Right renal cortex interstitium (tissue), 3 donors: Measurements from ENCODE around the gene MSI1. TPM values are rescaled to one million over a fixed set of nuclear protein-coding genes. Genes with fewer than 3 reads are reported as not detected.

Experiments
- DNase-seq, 3 donors: peaks; one replicate each; pipeline ENCODE4 v3.0.0-alpha.2; 2013; ENCODE audit warnings: low read depth in 3 of 3, low spot score in 2 of 3
- polyA plus RNA-seq, 3 donors: library from polyadenylated mRNA; unstranded; fragments of 120-200 nt; gene quantifications; one replicate each; pipeline ENCODE4 v1.2.1, GENCODE V29; 2013; ENCODE audit not compliant: insufficient read length in 3 of 3

MSI1 gene
- polyA plus RNA-seq, 3 donors: 15.5 to 18.3 (median 15.8) TPM

- no peak for DNase-seq
Measured at GRCh38 chr12:120327593-120327992, 41.4 kb downstream of the MSI1 start, which contains the start of gene PLA2G1B. Gene PLA2G1B (minus strand): TSS chr12:120327779. CDS start chr12:120327753, 26 bp downstream.

- DNase-seq: no peak
Measured at GRCh38 chr12:120324841-120325417, 44.0 kb downstream of the MSI1 start.

- DNase-seq: no peak
Measured at GRCh38 chr12:120323772-120324171, 45.2 kb downstream of the MSI1 start.

- DNase-seq: peak in 2 of 3 donors; percentile 27 to 45
Measured at GRCh38 chr12:120321382-120322202, 47.4 kb downstream of the MSI1 start.

GRCh38 chr12:120317224-120318105, 51.5 kb downstream of the MSI1 start:
- DNase-seq: peak; percentile 95

GRCh38 chr12:120316798-120317223, 52.2 kb downstream of the MSI1 start:
- no peak for DNase-seq

GRCh38 chr12:120314220-120314619, 54.7 kb downstream of the MSI1 start:
- DNase-seq: no peak

- DNase-seq: peak; percentile 94 to 95 (median 94)
Measured at GRCh38 chr12:120301962-120302815, 66.8 kb downstream of the MSI1 start, which contains the start of gene SIRT4. Gene SIRT4 (plus strand): TSS chr12:120302321. CDS start chr12:120303562, 1,241 bp downstream.

GRCh38 chr12:120292661-120293531, 76.1 kb downstream of the MSI1 start, which contains the start of gene RNU4-1:
Gene RNU4-1 (minus strand): TSS chr12:120293237.
- peak; percentile 80 to 82 (median 82) for DNase-seq

- no peak for DNase-seq
Measured at GRCh38 chr12:120292411-120292660, 76.6 kb downstream of the MSI1 start.

Other genes starting within 250 kb of the MSI1 start
- 10 to 100 TPM; 46.9 to 52.5 (median 50.7) TPM for gene GCN1, start 174.4 kb downstream of the MSI1 start, polyA plus RNA-seq
- 1,000 to 10,000 TPM; 2,811 to 3,069 (median 3,025) TPM for gene RPLP0, start 168.1 kb downstream of the MSI1 start, polyA plus RNA-seq
- 10 to 100 TPM; 52.8 to 58.9 (median 56.8) TPM for gene PXN, start 103.4 kb downstream of the MSI1 start, polyA plus RNA-seq
- not detected for gene RNU4-2, start 77.3 kb downstream of the MSI1 start, polyA plus RNA-seq
- not detected for gene RNU4-1, start 75.9 kb downstream of the MSI1 start, polyA plus RNA-seq
- 1 to 10 TPM; 4.2 to 5.8 (median 5.2) TPM for gene SIRT4, start 66.8 kb downstream of the MSI1 start, polyA plus RNA-seq
- under 1 TPM; 0.31 to 0.49 (median 0.40) TPM for gene PLA2G1B, start 41.4 kb downstream of the MSI1 start, polyA plus RNA-seq
- gene COX6A1, start 68.9 kb upstream of the MSI1 start, polyA plus RNA-seq: 100 to 1,000 TPM; 293 to 339 (median 323) TPM
- gene TRIAP1, start 77.2 kb upstream of the MSI1 start, polyA plus RNA-seq: 10 to 100 TPM; 45.7 to 50.4 (median 49.2) TPM
- gene GATC, start 77.3 kb upstream of the MSI1 start, polyA plus RNA-seq: 10 to 100 TPM; 32.7 to 34.3 (median 33.9) TPM
- 100 to 1,000 TPM; 204 to 236 (median 228) TPM for gene SRSF9, start 100.6 kb upstream of the MSI1 start, polyA plus RNA-seq
- 100 to 1,000 TPM; 480 to 578 (median 536) TPM for gene DYNLL1, start 126.9 kb upstream of the MSI1 start, polyA plus RNA-seq
- gene COQ5, start 160.0 kb upstream of the MSI1 start, polyA plus RNA-seq: 10 to 100 TPM; 65.0 to 75.4 (median 68.3) TPM
- 100 to 1,000 TPM; 237 to 303 (median 280) TPM for gene RNF10, start 165.2 kb upstream of the MSI1 start, polyA plus RNA-seq
- 10 to 100 TPM; 45.9 to 54.5 (median 47.4) TPM for gene POP5, start 212.2 kb upstream of the MSI1 start, polyA plus RNA-seq